T-cell (primary cell): Measurements from ENCODE around the gene ZDHHC14. TPM values are rescaled to one million over a fixed set of nuclear protein-coding genes. Genes with fewer than 3 reads are reported as not detected.

ENCODE experiments used
- ATAC-seq, 4 experiments: fragments of 200-7000 bp in 3 of 4; fragments of 150-1000 bp in 1 of 4; cut with Tn5 transposase; replicated peaks in 1 of 4; 1 replicate in 3 of 4; 2 replicates in 1 of 4; pipeline ENCODE4 v1.10.0; 2021; ENCODE audit warnings: moderate library complexity in 3 of 4, mild to moderate bottlenecking in 2 of 4, moderate number of reproducible peaks in 1 of 4
- CTCF ChIA-PET, 2 donors: fragments of 300-600 bp; sonication (Branson Sonifier 250); formaldehyde crosslinking; loops; one replicate each; lab custom pipeline; 2022; ENCODE audit warnings: antibody characterized with exemption in 2 of 2; lab: Charles Lee
- POLR2A ChIA-PET, 2 donors: fragments of 300-600 bp; sonication (Branson Sonifier 250); formaldehyde crosslinking; loops; one replicate each; lab custom pipeline; 2022; ENCODE audit warnings: antibody characterized with exemption in 2 of 2; lab: Charles Lee
- DNase-seq, 35 experiments: peaks; one replicate each; pipeline versions ENCODE4 v3.0.0 to v3.0.0-alpha.2; 2013 to 2023
- H3K27ac ChIP-seq: one replicate; pipeline ENCODE4 v1.5.1; 2013; ENCODE audit warnings: low read length
- H3K27me3 ChIP-seq, 2 experiments: replicated peaks in 1 of 2; 1 replicate in 1 of 2; 2 replicates in 1 of 2; pipeline versions ENCODE4 v1.6.1 to v1.7.0; 2013; ENCODE audit warnings: low read length in 1 of 2, mixed read lengths in 1 of 2; ENCODE audit not compliant: control insufficient read depth in 2 of 2, insufficient read depth in 2 of 2; ENCODE audit errors: extremely low read depth in 1 of 2
- H3K36me3 ChIP-seq, 2 donors: 1 replicate in 1 of 2; 2 replicates in 1 of 2; pipeline versions ENCODE4 v1.6.1 to v1.7.0; 2013; ENCODE audit warnings: low read length in 1 of 2; ENCODE audit not compliant: control insufficient read depth in 2 of 2, insufficient read depth in 1 of 2; ENCODE audit errors: extremely low read depth in 1 of 2
- H3K4me1 ChIP-seq, 2 experiments: 1 replicate in 1 of 2; 2 replicates in 1 of 2; pipeline versions ENCODE4 v1.6.1 to v1.7.0; 2013; ENCODE audit warnings: low read length in 2 of 2, mixed read lengths in 1 of 2; ENCODE audit not compliant: insufficient read depth in 2 of 2, control insufficient read depth in 1 of 2; ENCODE audit errors: extremely low read depth in 1 of 2
- H3K4me3 ChIP-seq, 2 donors: 1 replicate in 1 of 2; 2 replicates in 1 of 2; pipeline versions ENCODE4 v1.5.1 to v1.7.0; 2013; ENCODE audit warnings: mild to moderate bottlenecking in 2 of 2, low read length in 1 of 2, moderate library complexity in 1 of 2; ENCODE audit not compliant: control insufficient read depth in 1 of 2; ENCODE audit errors: extremely low read depth in 1 of 2
- H3K9me3 ChIP-seq: 2 replicates; pipeline ENCODE4 v1.7.0; 2013
- H3K27ac Mint-ChIP-seq, 2 donors: one replicate each; pipeline ENCODE4 v1.8.0; 2020 to 2021; ENCODE audit warnings: mild to moderate bottlenecking in 2 of 2, mixed read lengths in 2 of 2
- H3K27me3 Mint-ChIP-seq, 2 donors: one replicate each; pipeline ENCODE4 v1.8.0; 2021 to 2022; ENCODE audit warnings: mixed read lengths in 2 of 2
- H3K36me3 Mint-ChIP-seq: one replicate; pipeline ENCODE4 v1.8.0; 2021; ENCODE audit warnings: mixed read lengths
- H3K4me1 Mint-ChIP-seq, 3 donors: one replicate each; pipeline ENCODE4 v1.8.0; 2020 to 2022; ENCODE audit warnings: mixed read lengths in 3 of 3, mild to moderate bottlenecking in 1 of 3
- H3K4me3 Mint-ChIP-seq, 3 donors: one replicate each; pipeline ENCODE4 v1.8.0; 2020 to 2022; ENCODE audit warnings: mild to moderate bottlenecking in 3 of 3, mixed read lengths in 3 of 3, moderate library complexity in 3 of 3
- H3K9me3 Mint-ChIP-seq, 3 donors: one replicate each; pipeline ENCODE4 v1.8.0; 2020 to 2022; ENCODE audit warnings: mixed read lengths in 3 of 3
- WGBS: methylation state at CpG from one replicate; pipeline ENCODE4 v1.1.5; 2013; ENCODE audit warnings: missing lambda C conversion rate; ENCODE audit not compliant: insufficient coverage; 5-methylcytosine and 5-hydroxymethylcytosine counted together
- total RNA-seq, 35 experiments: library from RNA in 6 of 35; stranded (reverse) in 6 of 35; fragments of 120-200 nt in 1 of 35; gene quantifications; one replicate each; pipeline versions ENCODE4 v1.2.1 to v1.2.4 and lab custom pipeline; 2013 to 2026

ZDHHC14 gene
- total RNA-seq, 5 donors from 2014 or later (not counting 1 experiment from before 2014, with no cell fraction given) = 2.1 to 3.7 (median 2.6) TPM

DNA sequence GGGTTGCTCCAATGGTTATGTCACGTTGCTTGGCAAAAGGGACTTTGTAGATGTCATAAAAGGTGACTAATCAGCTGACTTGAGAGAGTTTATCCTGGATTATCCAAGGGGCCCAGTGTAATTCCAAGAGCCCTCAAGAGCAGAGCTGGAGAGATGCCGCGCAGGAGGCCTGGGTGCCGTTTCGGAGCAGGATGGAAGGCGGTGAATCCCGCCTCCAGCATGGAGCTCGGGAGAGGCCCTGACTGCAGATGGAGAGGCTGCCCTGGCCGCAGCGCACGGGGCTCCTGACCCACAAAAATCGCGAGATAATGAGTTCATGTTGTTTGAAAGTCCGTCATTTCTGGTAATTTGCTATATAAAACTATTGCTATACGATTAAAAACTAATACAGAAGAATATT, 219.8 kb downstream of the ZDHHC14 start:
- Mint-ChIP-seq H3K4me1 (peaks cover 0 to 3% (median 3%) of the 10 kb centered on the region in 3 donors), H3K9me3 (no peaks in the 10 kb centered on the region), H3K27ac (no peak overlapping the region), H3K36me3 (no peaks in the 10 kb centered on the region), H3K4me3 (no peak overlapping the region), H3K27me3 (no peaks in the 10 kb centered on the region)
- ChIA-PET POLR2A (no interaction called here), CTCF (interaction anchor here in 1 of 2 donors (0.5 kb wide), 1 partner anchor 349 kb away, joined by 3 read pairs; no protein-coding TSS in a partner anchor)
- no peak for DNase-seq
- Histone ChIP-seq H3K27ac (no peak overlapping the region), H3K36me3 (peaks cover 0 to 4% of the 10 kb centered on the region in 2 donors), H3K4me1 (peaks cover 0 to 4% of the 10 kb centered on the region in 2 experiments), H3K9me3 (no peaks in the 10 kb centered on the region), H3K27me3 (no peaks in the 10 kb centered on the region), H3K4me3 (no peak overlapping the region)
- WGBS = 94% methylated on average over 6 of the region's 15 CpGs
- ATAC-seq = no peak

- no peaks in the 10 kb centered on the region for H3K36me3 Mint-ChIP-seq
- Histone ChIP-seq H3K4me3 (no peak overlapping the region), H3K4me1 (no peaks in the 10 kb centered on the region), H3K9me3 (no peaks in the 10 kb centered on the region), H3K27ac (no peak overlapping the region), H3K36me3 (peaks cover 0 to 4% of the 10 kb centered on the region in 2 donors), H3K27me3 (no peaks in the 10 kb centered on the region)
- WGBS = 86% methylated on average over 13 of the region's 18 CpGs
- peaks cover 0 to 7% (median 3%) of the 10 kb centered on the region in 3 donors for H3K4me1 Mint-ChIP-seq
- no peak overlapping the region for H3K4me3 Mint-ChIP-seq
- no peak overlapping the region for H3K27ac Mint-ChIP-seq
- ATAC-seq (no peak), DNase-seq (no peak)
- POLR2A ChIA-PET = interaction anchor here in 1 of 2 donors (0.6 kb wide), 1 partner anchor 584 kb away, joined by 3 read pairs; no protein-coding TSS in a partner anchor
- no peaks in the 10 kb centered on the region for H3K27me3 Mint-ChIP-seq
- no peaks in the 10 kb centered on the region for H3K9me3 Mint-ChIP-seq
- CTCF ChIA-PET = no interaction called here
Measured at GRCh38 chr6:157602521-157603295, 221.7 kb downstream of the ZDHHC14 start.

DNA sequence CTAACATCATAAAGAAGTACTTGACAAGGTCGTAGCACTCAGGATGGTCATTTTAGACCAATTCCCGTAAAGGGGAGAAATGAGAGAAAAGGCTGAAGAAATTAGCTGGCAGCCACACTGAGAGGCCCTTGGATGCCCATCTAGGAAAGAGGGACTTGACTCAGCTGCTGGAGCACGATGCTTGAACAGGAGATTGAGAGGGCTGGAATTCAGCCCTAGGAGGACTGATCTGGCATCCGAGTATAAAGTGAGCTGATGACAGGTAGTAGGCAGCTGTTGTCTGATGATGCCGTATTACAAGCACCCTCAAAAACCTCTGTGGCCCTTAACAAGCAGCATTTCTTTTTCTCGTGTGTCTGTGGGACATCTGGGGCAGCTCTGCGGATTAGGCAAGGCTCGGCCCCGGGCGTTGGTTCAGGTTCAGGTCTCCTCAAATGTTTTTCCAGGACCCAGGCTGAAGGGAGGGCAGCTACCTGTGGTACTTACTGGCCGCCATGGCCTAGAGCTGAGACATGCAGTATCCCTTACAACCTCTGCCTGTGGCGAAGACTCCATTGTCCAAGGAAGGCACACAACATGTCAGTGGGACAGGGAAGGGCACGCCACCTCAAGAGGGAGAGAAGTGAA, 222.4 kb downstream of the ZDHHC14 start:
- H3K36me3 ChIP-seq = peaks cover 0 to 6% of the 10 kb centered on the region in 2 donors
- H3K27me3 ChIP-seq = peaks cover 0 to 3% of the 10 kb centered on the region in 2 experiments
- ChIA-PET CTCF (interaction anchor here in 1 of 2 donors (0.7 kb wide), 1 partner anchor 251 kb away, joined by 5 read pairs; no protein-coding TSS in a partner anchor), POLR2A (no interaction called here)
- no peaks in the 10 kb centered on the region for H3K27me3 Mint-ChIP-seq
- no peaks in the 10 kb centered on the region for H3K9me3 ChIP-seq
- no peaks in the 10 kb centered on the region for H3K4me1 ChIP-seq
- H3K4me3 Mint-ChIP-seq = no peak overlapping the region
- no peaks in the 10 kb centered on the region for H3K9me3 Mint-ChIP-seq
- DNase-seq (no peak), ATAC-seq (no peak)
- no peak overlapping the region for H3K4me3 ChIP-seq
- no peak overlapping the region for H3K27ac Mint-ChIP-seq
- H3K4me1 Mint-ChIP-seq = peaks cover 0 to 4% (median 0%) of the 10 kb centered on the region in 3 donors
- H3K27ac ChIP-seq = no peak overlapping the region
- WGBS = 87% methylated on average over 11 of the region's 13 CpGs
- H3K36me3 Mint-ChIP-seq = no peaks in the 10 kb centered on the region

- no peaks in the 10 kb centered on the region for H3K27me3 Mint-ChIP-seq
- H3K27ac Mint-ChIP-seq = no peak overlapping the region
- CTCF ChIA-PET = interaction anchor here in 1 of 2 donors (0.7 kb wide), 1 partner anchor 252 kb away, joined by 5 read pairs; no protein-coding TSS in a partner anchor
- POLR2A ChIA-PET = no interaction called here
- no peak overlapping the region for H3K4me3 Mint-ChIP-seq
- H3K27me3 ChIP-seq = peaks cover 0 to 3% of the 10 kb centered on the region in 2 experiments
- no peak overlapping the region for H3K4me3 ChIP-seq
- peaks cover under 1% of the 10 kb centered on the region for H3K36me3 Mint-ChIP-seq
- DNase-seq (no peak), ATAC-seq (no peak)
- H3K9me3 Mint-ChIP-seq = no peaks in the 10 kb centered on the region
- H3K4me1 Mint-ChIP-seq = peaks cover 0 to 4% (median 0%) of the 10 kb centered on the region in 3 donors
- H3K36me3 ChIP-seq = peaks cover 0 to 6% of the 10 kb centered on the region in 2 donors
- no peaks in the 10 kb centered on the region for H3K4me1 ChIP-seq
- H3K27ac ChIP-seq = no peak overlapping the region
- H3K9me3 ChIP-seq = no peaks in the 10 kb centered on the region
- 80% methylated on average over 1 of the region's 5 CpGs for WGBS
Measured at GRCh38 chr6:157603971-157604370, 223.0 kb downstream of the ZDHHC14 start.

DNA sequence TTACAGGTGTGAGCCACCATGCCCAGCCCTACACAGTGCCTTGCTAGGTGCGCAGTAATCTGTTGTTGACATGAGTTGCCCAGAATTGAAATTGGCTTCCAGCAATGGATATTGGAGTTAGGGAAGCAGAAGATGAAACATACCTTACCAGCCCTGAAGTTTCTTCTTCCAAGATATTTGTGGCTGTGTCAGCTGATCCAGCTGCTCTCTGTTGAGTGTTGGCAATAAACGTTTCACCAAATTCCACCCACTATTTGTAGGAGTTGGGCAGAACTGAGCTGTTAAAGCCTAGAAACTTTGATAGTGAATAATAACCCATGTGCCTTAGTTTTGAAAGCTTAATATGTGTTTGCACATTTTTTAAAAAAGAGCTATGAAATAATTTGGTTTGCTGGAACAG, 223.8 kb downstream of the ZDHHC14 start:
- no peaks in the 10 kb centered on the region for H3K27me3 Mint-ChIP-seq
- no peak for ATAC-seq
- no peak for DNase-seq
- ChIA-PET CTCF (no interaction called here), POLR2A (no interaction called here)
- H3K4me3 Mint-ChIP-seq = no peak overlapping the region
- H3K4me3 ChIP-seq = no peak overlapping the region
- no peaks in the 10 kb centered on the region for H3K9me3 Mint-ChIP-seq
- H3K27ac Mint-ChIP-seq = no peak overlapping the region
- peaks cover 0 to 6% of the 10 kb centered on the region in 2 donors for H3K36me3 ChIP-seq
- 100% methylated on average over 1 of the region's 2 CpGs for WGBS
- H3K27me3 ChIP-seq = peaks cover 0 to 3% of the 10 kb centered on the region in 2 experiments
- H3K27ac ChIP-seq = no peak overlapping the region
- H3K36me3 Mint-ChIP-seq = peaks cover 4% of the 10 kb centered on the region
- no peaks in the 10 kb centered on the region for H3K4me1 ChIP-seq
- no peaks in the 10 kb centered on the region for H3K9me3 ChIP-seq
- peaks cover 0 to 4% (median 0%) of the 10 kb centered on the region in 3 donors for H3K4me1 Mint-ChIP-seq

- no peak for ATAC-seq
- H3K4me1 Mint-ChIP-seq = peaks cover 0 to 4% (median 0%) of the 10 kb centered on the region in 3 donors
Measured at GRCh38 chr6:157605484-157605883, 224.5 kb downstream of the ZDHHC14 start.

More at GRCh38 chr6:157605484-157605883, 224.5 kb downstream of the ZDHHC14 start:
- Mint-ChIP-seq H3K27me3 (no peaks in the 10 kb centered on the region), H3K9me3 (no peaks in the 10 kb centered on the region), H3K4me3 (no peak overlapping the region), H3K27ac (no peak overlapping the region), H3K36me3 (peaks cover 4% of the 10 kb centered on the region)
- no peak for DNase-seq
- H3K4me3 ChIP-seq = no peak overlapping the region
- no peaks in the 10 kb centered on the region for H3K9me3 ChIP-seq
- 81% methylated on average over 6 of the region's 8 CpGs for WGBS
- H3K27ac ChIP-seq = no peak overlapping the region
- H3K36me3 ChIP-seq = peaks cover 0 to 6% of the 10 kb centered on the region in 2 donors
- H3K4me1 ChIP-seq = no peaks in the 10 kb centered on the region
- POLR2A ChIA-PET = no interaction called here
- peaks cover 0 to 3% of the 10 kb centered on the region in 2 experiments for H3K27me3 ChIP-seq
- CTCF ChIA-PET = no interaction called here
